K562 (cell line): ENCODE data around the gene MEF2D. TPM values are rescaled to one million over a fixed set of nuclear protein-coding genes. Genes with fewer than 3 reads are reported as not detected.

Experiments
- CBX8 ChIP-seq: fragments of 200-600 bp; sonication (generic); IDR thresholded peaks from 2 replicates; pipeline ENCODE4 v1.6.1; 2012; ENCODE audit warnings: borderline replicate concordance, mixed run types, low read depth, mild to moderate bottlenecking, moderate library complexity, mixed read lengths, low read length, control low read depth, inconsistent platforms; ENCODE audit not compliant: poor library complexity, severe bottlenecking; ENCODE audit errors: extremely low read depth
- CCAR2 ChIP-seq: fragments of 200-400 bp; formaldehyde crosslinking; IDR thresholded peaks from 2 replicates; pipeline ENCODE4 v1.6.1; 2017; ENCODE audit warnings: mild to moderate bottlenecking, low read depth, low read length
- GABPA ChIP-seq: fragments of 200-800 bp; sonication (Bioruptor generic); conservative IDR thresholded peaks from 2 replicates; pipeline ENCODE4 v1.6.1; 2016; ENCODE audit warnings: low read depth, missing genetic modification characterization, missing compliant biosample characterization
- NCOR1 ChIP-seq: fragments of 450-650 bp; IDR thresholded peaks from 2 replicates; pipeline ENCODE4 v1.6.1; 2016; ENCODE audit warnings: mild to moderate bottlenecking, moderate library complexity
- POU5F1 ChIP-seq: fragments of 150-350 bp; IDR thresholded peaks from 2 replicates; pipeline ENCODE4 v1.6.1; 2014; ENCODE audit warnings: borderline replicate concordance, low read length, low read depth, mild to moderate bottlenecking; ENCODE audit not compliant: partially characterized antibody
- RBM22 ChIP-seq: fragments of 200-400 bp; formaldehyde crosslinking; IDR thresholded peaks from 2 replicates; pipeline ENCODE4 v1.6.1; 2018; ENCODE audit warnings: low read length, low read depth; ENCODE audit not compliant: poor library complexity, severe bottlenecking
- ZNF584 ChIP-seq: fragments of 200-800 bp; sonication (Bioruptor generic); IDR thresholded peaks from 2 replicates; pipeline ENCODE4 v1.6.1; 2016; ENCODE audit warnings: low read depth, mild to moderate bottlenecking, missing genetic modification characterization, missing compliant biosample characterization
- polyA plus RNA-seq, 8 experiments: library from polyadenylated mRNA; depleted of rRNA in 4 of 8; stranded (reverse) in 5 of 8; unstranded in 3 of 8; fragments of >200 nt; fragmentation: Nextera tagmentation in 2 of 8; fragmentation: Illumina TruSeq in 1 of 8; extraction: Ambion mirVana in 2 of 8; extraction: Trizol in 1 of 8; gene quantifications; 2 replicates each; pipeline versions ENCODE4 v1.2.1 to v1.2.3, GENCODE V29; 2011 to 2014; ENCODE audit warnings: inconsistent platforms in 1 of 8, missing spikeins in 1 of 8
- total RNA-seq, 7 experiments: library from RNA; depleted of rRNA in 6 of 7; stranded (reverse); fragments of >200 nt in 6 of 7; fragmentation: Illumina TruSeq in 2 of 7; extraction: Trizol in 2 of 7; gene quantifications; 2 replicates each; pipeline versions ENCODE4 v1.2.1 to v1.2.3, GENCODE V29; 2011 to 2021; ENCODE audit warnings: low replicate concordance in 1 of 7
- TF ChIP-seq, protein P1 (sequence below): fragments of 450-650 bp; IDR thresholded peaks from 2 replicates; pipeline ENCODE4 v1.6.1; 2016; ENCODE audit warnings: antibody characterized with exemption
- TF ChIP-seq, protein P2 (sequence below): fragments of 250-450 bp; sonication (Bioruptor Pico); IDR thresholded peaks from 2 replicates; pipeline ENCODE4 v1.8.0; 2022; ENCODE audit warnings: inconsistent platforms
- TF ChIP-seq, protein P3 (sequence below), 2 experiments: fragments of 450-650 bp; conservative IDR thresholded peaks; 2 replicates each; pipeline ENCODE4 v1.6.1; 2017; ENCODE audit warnings: mild to moderate bottlenecking in 2 of 2, moderate library complexity in 2 of 2
- TF ChIP-seq, protein P4 (sequence below): conservative IDR thresholded peaks from 2 replicates; pipeline ENCODE4 v1.6.1; 2011; ENCODE audit warnings: low read depth, mild to moderate bottlenecking, low read length; ENCODE audit not compliant: control insufficient read depth
- TF ChIP-seq, protein P5 (sequence below): sonication (generic); formaldehyde crosslinking; IDR thresholded peaks from 2 replicates; pipeline ENCODE4 v1.8.1; 2022; ENCODE audit warnings: missing genetic modification reagents

MEF2D gene
- total and polyA plus RNA-seq, 9 of the 15 experiments (the other 6 are each of a cell fraction or from before 2014, with no cell fraction given): 0.10 to 19.5 (median 2.6) TPM

DNA sequence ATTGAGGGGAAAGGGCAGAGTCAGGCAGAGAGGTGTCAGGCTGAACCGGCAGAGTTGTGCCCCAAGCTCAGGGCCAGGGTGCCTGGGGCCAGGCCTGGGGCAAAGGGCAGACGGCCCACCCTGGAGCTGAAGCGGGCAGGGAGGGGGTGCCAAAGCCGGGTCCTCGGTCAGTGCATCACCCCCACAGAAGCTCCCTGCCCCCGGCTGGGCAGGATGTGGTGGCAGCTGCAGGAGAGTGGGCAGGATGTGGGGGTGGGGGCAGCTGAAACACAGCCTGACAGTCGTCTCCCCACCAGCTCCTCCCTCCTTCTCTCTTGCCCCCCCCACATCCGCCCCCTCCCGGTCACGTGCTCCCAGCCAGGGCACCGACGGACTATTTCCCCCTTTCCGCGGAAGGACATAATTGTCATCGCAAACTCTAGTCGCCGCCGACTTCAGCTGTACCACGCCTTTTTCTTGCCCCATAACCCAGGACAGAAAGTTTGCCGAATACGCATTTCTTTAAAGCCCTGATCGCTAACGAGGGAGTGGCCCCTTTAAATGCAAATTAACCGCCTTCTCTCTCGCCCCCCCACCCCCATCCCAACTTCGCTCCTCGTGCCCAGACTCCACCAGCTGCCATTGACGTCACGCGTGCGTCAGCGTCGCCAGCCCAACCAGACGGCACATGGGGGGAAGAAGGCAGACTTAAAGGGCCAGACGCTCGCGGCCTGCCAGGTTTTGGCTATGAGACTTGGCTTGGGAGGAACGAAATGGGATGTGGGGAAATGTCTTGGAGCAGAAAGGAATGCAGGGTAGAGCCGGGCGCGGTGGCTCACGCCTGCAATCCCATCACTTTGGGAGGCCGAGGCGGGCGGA lies 4.5 kb upstream of the MEF2D start (continued):
- TF ChIP-seq, protein P1, sequence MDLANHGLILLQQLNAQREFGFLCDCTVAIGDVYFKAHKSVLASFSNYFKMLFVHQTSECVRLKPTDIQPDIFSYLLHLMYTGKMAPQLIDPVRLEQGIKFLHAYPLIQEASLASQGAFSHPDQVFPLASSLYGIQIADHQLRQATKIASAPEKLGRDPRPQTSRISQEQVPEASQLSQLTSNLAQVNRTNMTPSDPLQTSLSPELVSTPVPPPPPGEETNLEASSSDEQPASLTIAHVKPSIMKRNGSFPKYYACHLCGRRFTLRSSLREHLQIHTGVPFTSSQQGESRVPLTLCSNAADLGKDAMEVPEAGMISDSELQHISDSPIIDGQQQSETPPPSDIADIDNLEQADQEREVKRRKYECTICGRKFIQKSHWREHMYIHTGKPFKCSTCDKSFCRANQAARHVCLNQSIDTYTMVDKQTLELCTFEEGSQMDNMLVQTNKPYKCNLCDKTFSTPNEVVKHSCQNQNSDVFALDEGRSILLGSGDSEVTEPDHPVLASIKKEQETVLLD: peak; percentile 45; the same call in 1 of the 2 replicates
- TF ChIP-seq, protein P2, sequence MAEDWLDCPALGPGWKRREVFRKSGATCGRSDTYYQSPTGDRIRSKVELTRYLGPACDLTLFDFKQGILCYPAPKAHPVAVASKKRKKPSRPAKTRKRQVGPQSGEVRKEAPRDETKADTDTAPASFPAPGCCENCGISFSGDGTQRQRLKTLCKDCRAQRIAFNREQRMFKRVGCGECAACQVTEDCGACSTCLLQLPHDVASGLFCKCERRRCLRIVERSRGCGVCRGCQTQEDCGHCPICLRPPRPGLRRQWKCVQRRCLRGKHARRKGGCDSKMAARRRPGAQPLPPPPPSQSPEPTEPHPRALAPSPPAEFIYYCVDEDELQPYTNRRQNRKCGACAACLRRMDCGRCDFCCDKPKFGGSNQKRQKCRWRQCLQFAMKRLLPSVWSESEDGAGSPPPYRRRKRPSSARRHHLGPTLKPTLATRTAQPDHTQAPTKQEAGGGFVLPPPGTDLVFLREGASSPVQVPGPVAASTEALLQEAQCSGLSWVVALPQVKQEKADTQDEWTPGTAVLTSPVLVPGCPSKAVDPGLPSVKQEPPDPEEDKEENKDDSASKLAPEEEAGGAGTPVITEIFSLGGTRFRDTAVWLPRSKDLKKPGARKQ (CRISPR knock-in tag): no peak
- TF ChIP-seq, protein P3, sequence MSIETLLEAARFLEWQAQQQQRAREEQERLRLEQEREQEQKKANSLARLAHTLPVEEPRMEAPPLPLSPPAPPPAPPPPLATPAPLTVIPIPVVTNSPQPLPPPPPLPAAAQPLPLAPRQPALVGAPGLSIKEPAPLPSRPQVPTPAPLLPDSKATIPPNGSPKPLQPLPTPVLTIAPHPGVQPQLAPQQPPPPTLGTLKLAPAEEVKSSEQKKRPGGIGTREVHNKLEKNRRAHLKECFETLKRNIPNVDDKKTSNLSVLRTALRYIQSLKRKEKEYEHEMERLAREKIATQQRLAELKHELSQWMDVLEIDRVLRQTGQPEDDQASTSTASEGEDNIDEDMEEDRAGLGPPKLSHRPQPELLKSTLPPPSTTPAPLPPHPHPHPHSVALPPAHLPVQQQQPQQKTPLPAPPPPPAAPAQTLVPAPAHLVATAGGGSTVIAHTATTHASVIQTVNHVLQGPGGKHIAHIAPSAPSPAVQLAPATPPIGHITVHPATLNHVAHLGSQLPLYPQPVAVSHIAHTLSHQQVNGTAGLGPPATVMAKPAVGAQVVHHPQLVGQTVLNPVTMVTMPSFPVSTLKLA (conservative IDR thresholded peaks at IDR 0.05): peak; percentile 96 to 98
- no peak for TF ChIP-seq POU5F1
- 0 out of 2 replicates have a peak, but pooled peaks have one; percentile 69 for TF ChIP-seq CCAR2
- TF ChIP-seq, protein P4, sequence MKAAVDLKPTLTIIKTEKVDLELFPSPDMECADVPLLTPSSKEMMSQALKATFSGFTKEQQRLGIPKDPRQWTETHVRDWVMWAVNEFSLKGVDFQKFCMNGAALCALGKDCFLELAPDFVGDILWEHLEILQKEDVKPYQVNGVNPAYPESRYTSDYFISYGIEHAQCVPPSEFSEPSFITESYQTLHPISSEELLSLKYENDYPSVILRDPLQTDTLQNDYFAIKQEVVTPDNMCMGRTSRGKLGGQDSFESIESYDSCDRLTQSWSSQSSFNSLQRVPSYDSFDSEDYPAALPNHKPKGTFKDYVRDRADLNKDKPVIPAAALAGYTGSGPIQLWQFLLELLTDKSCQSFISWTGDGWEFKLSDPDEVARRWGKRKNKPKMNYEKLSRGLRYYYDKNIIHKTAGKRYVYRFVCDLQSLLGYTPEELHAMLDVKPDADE: no peak
- TF ChIP-seq, protein P5, sequence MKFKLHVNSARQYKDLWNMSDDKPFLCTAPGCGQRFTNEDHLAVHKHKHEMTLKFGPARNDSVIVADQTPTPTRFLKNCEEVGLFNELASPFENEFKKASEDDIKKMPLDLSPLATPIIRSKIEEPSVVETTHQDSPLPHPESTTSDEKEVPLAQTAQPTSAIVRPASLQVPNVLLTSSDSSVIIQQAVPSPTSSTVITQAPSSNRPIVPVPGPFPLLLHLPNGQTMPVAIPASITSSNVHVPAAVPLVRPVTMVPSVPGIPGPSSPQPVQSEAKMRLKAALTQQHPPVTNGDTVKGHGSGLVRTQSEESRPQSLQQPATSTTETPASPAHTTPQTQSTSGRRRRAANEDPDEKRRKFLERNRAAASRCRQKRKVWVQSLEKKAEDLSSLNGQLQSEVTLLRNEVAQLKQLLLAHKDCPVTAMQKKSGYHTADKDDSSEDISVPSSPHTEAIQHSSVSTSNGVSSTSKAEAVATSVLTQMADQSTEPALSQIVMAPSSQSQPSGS (CRISPR knock-in tag): no peak
- TF ChIP-seq RBM22: no peak
- TF ChIP-seq ZNF584 (CRISPR knock-in tag): peak; percentile 71; the same call in 1 of the 2 replicates
- TF ChIP-seq GABPA: peak; percentile 68
- TF ChIP-seq NCOR1: peak; percentile 72
- TF ChIP-seq CBX8: no peak
